Activated CD8-positive, alpha-beta memory T cell treated with anti-CD3 and anti-CD28 coated beads, Interleukin-2, amount 50 U/mL, for 1 hour (primary cell): ENCODE data around the gene EIF5A.

Experiments
- DNase-seq: peaks from one replicate; pipeline ENCODE4 v3.0.0-alpha.2; 2020; ENCODE audit errors: extremely low read depth

EIF5A gene

DNA sequence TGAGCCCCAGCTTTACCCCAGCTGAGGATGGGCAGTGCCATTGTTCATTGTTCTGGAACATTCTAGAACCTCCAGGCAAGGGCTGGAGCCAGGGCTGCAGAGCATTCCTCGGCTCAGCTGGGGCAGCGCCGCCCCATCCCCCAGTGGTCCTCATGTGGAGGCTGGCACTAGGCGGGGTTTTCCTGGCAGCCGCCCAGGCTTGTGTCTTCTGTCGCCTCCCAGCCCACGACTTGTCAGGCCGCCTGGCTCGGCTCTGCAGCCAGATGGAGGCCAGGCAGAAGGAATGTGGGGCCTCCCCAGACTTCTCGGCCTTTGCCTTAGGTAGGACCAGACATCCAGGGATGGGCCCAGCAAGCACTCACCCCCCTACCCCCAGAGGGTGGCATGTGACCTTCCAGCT lies 47.6 kb downstream of the EIF5A start, which contains the start of gene TMEM95:
Gene TMEM95, plus strand, starts transcription at position 104 of the 400 bp plus-strand sequence. Its CDS starts 49 bp downstream, at position 153.
- no peak for DNase-seq

DNA sequence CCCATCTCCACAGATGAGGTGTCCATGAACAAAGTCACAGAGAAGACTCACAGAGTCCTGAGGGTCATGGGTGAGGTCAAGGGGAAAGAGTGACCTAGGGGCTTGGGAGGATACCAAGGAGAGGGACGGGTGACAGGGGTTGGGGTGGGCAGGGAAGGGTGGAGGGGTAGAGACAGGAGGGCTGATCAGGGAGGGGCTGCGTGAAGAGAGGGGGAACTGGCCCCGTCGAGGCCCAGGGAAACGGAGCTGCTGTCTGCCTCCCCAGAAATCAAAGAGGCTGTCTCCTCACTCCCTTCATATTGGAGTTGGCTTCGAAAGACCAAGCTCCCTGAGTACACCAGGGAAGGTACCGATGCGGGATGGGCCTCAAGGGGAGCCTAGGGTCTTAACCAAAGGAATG lies 48.1 kb downstream of the EIF5A start:
- DNase-seq: no peak

DNA sequence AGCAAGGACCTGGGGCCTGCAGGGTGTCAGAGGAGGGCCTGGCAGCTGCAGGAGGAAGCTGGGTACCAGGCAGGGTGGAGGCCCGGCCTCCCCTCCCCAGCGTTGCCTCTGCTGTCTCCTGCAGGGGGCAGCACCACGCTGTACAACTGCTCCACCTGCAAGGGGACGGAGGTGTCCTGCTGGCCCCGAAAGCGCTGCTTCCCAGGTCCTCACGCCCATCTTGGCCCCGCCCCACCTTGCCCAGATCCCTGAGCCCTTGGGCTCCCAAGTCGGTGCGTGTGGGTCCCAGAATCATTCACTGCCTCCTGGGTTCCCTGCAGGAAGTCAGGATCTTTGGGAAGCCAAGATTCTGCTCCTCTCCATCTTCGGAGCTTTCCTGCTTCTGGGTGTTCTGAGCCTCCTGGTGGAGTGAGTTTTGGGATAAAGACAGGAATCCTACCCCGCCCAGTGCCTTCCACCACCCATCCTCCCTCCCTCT lies 48.7 kb downstream of the EIF5A start:
- peak; percentile 35 for DNase-seq

DNA sequence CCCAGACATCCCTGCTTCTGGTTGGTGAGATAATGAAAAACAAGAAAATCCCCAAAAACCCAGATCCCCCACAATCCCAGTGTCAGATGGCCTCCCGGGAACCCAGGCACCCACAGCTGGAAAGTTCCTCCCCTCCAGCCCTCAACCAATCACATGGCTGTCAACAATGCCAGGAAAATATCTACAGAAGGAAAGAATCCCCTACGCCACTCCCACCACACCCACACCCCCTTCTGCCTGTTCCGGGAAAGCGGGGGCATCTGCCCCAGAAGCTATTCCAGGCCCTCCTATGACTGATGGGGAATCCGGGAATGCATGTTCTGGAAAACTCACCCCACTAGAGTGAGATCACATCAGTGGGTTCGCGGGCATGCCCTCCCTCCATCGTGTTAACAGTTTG lies 49.3 kb downstream of the EIF5A start:
- DNase-seq: no peak

DNA sequence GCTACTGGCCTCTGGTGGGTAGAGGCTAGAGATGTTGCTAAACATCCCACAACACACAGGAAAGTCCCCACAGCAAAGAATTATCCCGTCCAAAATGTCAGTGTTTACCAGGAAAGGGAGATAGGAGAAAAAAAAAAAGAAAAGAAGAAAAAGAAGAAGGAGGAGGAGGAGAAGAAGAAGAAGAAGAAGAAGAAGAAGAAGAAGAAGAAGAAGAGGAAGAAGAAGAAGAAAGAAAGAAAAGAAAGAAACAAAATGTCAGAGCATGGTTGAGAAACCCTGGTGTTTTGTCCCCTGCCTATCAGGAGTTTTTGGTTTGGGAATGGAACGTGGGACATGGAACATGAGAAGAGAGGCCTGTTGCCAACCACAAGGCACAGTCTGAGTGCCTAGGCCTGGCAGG lies 50.0 kb downstream of the EIF5A start:
- no peak for DNase-seq

DNA sequence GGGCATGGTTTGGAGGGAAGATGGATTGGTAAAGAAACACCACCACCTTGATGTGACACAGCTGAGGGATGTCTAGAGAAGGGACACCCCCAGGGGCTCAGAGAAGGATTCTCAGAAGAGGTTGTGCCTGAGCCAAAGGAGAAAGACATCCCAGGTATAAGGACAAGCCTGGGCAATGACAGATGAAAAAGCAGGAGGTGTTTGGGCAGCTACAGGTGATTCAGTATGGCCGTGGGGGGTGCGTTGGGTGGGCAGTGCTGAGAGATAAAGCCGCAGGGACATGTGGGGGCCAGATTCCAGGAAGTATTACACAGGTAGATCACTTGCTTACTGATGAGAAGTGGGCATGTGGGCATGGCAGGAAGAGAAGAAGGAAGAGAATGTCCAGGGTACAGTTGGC lies 54.5 kb downstream of the EIF5A start:
- no peak for DNase-seq
